Colonic mucosa (tissue), 4 donors: ENCODE data around the gene SPTSSA. TPM values are rescaled to one million over a fixed set of nuclear protein-coding genes. Genes with fewer than 3 reads are reported as not detected.

ENCODE experiments used
- DNase-seq: peaks from one replicate; pipeline ENCODE4 v3.0.0-alpha.2; 2020
- H3K27ac ChIP-seq: fragments of 200-600 bp; one replicate; pipeline ENCODE4 v1.8.0; 2021
- H3K27me3 ChIP-seq: fragments of 200-600 bp; one replicate; pipeline ENCODE4 v1.8.0; 2021
- H3K36me3 ChIP-seq: fragments of 200-600 bp; one replicate; pipeline ENCODE4 v1.8.0; 2021
- H3K4me1 ChIP-seq: fragments of 200-600 bp; one replicate; pipeline ENCODE4 v1.8.0; 2021; ENCODE audit warnings: mild to moderate bottlenecking
- H3K4me3 ChIP-seq: fragments of 200-600 bp; one replicate; pipeline ENCODE4 v1.8.0; 2021
- H3K9ac ChIP-seq, 2 donors: one replicate each; pipeline ENCODE4 v1.7.0; 2013; ENCODE audit warnings: control low read depth in 2 of 2, low read depth in 2 of 2, low read length in 2 of 2
- H3K9me3 ChIP-seq: fragments of 200-600 bp; one replicate; pipeline ENCODE4 v1.8.0; 2021
- CTCF ChIP-seq: fragments of 200-600 bp; IDR thresholded peaks from one replicate; pipeline ENCODE4 v1.8.0; 2022; ENCODE audit warnings: antibody characterized with exemption, mild to moderate bottlenecking
- intact Hi-C: fragments of 100-400 bp; cut with DNase I; formaldehyde crosslinking; loops from one replicate; pipeline ENCODE4 v1.14.1; 2022
- total RNA-seq, 2 donors: library from RNA; stranded (reverse); fragmentation: NEBNext Ultra II Directional in 1 of 2; extraction: Animal tissue kit (Norgen Biotek cat#: 25700) in 1 of 2; gene quantifications; one replicate each; pipeline ENCODE4 v1.2.1, GENCODE V29; 2021
- donor health status: healthy.
- donor health status: DM: no; HTN: no; CAD: no.
- donor health status: DM: no; HTN: no; CAD: no.

SPTSSA gene
- total RNA-seq, 2 donors from 2014 or later = 35.3 to 60.9 TPM

DNA sequence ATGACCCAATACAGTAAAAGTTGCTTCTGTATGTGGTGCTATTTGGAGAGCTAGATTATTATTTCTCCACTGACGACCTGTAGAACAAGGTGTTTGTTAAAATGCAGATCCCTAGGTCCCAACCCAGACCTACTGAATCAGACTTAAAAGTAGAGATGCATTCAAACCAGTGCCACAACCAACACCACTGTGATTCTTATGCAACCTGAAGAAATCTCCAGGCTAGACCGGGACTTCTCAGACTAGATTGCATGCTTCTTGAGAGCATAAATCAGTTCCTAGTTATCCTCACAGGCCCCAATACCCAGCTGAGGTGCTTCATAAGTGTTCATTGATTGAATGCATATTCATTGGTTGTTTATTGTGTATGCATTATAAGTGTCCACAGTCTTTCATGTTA, 78.2 kb downstream of the SPTSSA start:
- TF ChIP-seq CTCF = no peak
- intact Hi-C loops = no loop called here
- no peaks in the 10 kb centered on the region for H3K27me3 ChIP-seq
- H3K27ac ChIP-seq = no peak overlapping the region
- H3K9me3 ChIP-seq = no peaks in the 10 kb centered on the region
- H3K9ac ChIP-seq = no peak overlapping the region
- H3K36me3 ChIP-seq = no peaks in the 10 kb centered on the region
- no peaks in the 10 kb centered on the region for H3K4me1 ChIP-seq
- H3K4me3 ChIP-seq = no peak overlapping the region
- no peak for DNase-seq

Other genes starting within 250 kb of the SPTSSA start
- gene EAPP, start 77.5 kb upstream of the SPTSSA start, total RNA-seq = 10 to 100 TPM; 34.7 to 59.7 TPM
- gene SNX6, start 167.9 kb upstream of the SPTSSA start, total RNA-seq = 10 to 100 TPM; 72.9 to 98.0 TPM